ENCODE data around the gene CHTOP.
"Not testable (repeated sequence)": the region's sequence is repeated elsewhere in the genome, so short reads cannot be mapped to it uniquely, and the experiment has no call there.

Gene CHTOP

DNA sequence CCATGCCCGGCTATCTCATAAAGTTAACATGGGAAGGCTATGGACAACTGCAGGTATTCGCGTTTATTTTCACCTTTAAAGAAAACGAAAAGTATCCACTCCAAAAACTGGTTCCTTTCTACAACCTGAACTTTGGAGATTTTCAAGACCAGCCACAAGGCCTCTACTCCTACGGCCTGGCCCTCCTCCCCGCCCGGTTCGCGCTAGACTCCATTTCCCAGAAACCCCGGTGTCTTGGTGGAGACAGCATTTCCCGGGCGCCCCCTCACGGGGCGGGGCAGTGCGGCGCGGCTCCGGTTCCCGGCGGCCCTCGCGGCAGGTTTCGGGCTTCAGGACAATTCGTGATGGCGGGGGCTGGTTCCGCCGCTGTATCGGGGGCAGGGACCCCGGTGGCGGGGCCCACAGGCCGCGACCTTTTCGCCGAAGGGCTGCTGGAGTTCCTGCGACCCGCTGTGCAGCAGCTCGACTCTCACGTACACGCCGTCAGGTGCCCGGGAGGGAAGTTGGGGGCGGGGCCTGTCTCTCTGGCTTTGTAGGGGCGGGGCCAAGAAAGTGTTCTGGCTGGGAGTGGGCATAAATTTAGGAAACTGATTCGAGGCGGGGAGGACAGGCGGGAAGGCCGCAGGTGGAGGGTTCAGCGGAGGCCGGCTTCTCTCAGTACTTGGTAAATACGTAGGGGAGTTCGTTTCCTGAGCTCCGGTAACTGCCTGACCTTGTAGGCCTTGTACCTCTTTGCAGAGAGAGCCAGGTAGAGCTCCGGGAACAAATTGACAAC, 24.7 kb downstream of the CHTOP start, which contains the start of gene SNAPIN:
Gene SNAPIN, plus strand, starts transcription at position 304 of the 775 bp plus-strand sequence. Its CDS starts 41 bp downstream, at position 345.
- in situ Hi-C loops (cut with HindIII; ENCODE audit: low sequenced_read_pairs) = no loop called here

DNA sequence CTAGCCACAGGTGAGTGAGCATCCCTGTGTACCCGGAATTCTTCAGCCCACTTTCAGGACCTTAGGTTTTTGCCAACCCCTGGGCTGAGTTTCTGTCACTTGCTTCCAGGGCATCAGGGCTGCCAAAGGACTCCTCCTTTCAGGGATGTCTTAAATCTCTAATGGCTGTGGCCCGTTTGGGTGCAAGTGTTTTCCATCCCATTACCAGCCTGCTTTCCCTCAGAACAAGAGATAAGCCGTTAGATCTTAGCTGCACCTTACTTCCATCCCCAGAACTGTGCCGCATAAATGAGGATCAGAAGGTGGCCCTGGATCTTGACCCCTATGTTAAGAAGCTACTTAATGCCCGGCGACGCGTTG, 25.3 kb downstream of the CHTOP start:
- in situ Hi-C loops (cut with HindIII; ENCODE audit: low sequenced_read_pairs) = no loop called here

DNA sequence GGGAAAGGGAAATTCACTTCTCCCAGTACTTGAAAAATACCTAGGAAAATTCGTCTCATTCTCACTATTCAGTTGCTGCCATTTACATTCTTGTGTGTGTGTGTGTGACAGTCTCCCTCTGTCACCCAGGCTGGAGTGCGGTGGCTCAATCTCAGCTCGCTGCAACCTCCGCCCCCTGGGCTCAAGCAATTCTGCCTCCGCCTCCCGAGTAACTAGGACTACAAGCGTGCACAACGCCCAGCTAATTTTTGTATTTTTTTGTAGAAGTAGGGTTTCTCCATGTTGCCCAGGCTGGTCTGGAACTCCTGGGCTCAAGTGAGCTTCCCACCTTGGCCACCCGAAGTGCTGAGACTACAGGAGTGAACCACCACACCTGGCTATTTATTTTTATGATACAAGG, 25.8 kb downstream of the CHTOP start:
- in situ Hi-C loops (cut with HindIII; ENCODE audit: low sequenced_read_pairs) = no loop called here

DNA sequence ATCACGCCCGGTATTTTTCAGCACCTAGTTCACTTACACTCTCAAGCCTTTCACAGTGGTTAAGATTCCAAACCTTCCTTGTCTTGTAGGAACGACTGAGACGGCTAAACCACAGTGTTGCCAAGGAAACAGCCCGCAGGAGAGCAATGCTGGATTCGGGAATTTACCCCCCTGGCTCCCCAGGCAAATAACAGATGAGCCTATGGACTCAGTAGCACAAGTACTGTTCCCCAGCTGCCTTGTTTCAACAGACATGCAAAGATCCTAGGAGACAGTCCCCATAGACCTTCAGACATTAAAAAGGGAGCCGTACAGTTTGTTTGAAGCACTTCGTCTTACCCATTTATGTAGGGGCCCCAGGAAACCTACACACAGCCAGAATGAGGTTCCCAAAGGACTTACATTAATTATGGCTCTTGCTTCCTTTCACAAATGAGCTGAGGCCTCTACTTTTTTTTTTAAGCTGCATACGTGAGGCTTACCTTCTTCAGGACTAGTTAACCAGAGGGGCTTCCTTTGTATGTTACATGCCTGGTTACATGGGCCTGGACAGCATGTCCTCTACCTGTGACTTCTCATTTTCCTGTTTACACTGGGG, 27.3 kb downstream of the CHTOP start:
- in situ Hi-C loops (cut with HindIII; ENCODE audit: low sequenced_read_pairs) = no loop called here

DNA sequence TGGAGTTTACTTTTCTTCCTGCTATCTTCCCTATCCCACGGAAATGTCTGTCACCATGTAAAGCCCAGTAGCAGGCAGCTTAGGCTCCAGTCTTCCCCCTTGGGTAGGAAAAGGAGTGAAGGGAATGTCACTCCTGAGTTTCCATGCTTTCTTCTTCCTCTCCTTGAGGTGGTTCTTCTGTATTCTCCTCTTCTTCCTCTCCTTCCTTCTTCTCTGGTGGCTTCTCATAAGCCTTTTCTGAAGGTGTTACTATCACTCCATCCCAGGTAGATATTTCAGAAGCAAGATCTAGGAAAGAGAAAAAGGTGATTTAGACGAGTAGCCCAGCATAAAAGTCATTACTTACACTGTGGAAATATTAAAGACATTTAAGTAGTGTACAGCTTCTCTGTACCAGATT, 28.4 kb downstream of the CHTOP start:
- in situ Hi-C loops (cut with HindIII; ENCODE audit: low sequenced_read_pairs) = no loop called here

DNA sequence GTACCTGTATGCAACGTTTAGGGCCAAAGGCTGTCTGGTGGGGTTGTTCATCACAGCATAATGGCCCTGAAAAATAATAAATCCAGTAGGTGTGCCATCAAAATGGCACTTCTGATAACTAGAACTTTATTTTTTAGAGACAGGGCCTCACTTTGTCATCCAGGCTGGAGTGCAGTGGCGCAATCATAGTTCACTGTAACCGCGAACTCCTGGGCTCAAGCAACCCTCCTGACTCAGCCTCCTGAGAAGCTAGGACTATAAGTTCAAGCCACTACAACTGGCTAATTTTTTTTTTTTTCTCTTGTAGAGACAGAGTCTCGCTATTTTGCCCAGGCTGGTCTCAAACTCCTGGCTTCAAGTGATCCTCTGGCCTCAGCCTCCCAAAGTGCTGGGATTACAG, 29.3 kb downstream of the CHTOP start:
- in situ Hi-C loops (cut with HindIII; ENCODE audit: low sequenced_read_pairs) = no loop called here

DNA sequence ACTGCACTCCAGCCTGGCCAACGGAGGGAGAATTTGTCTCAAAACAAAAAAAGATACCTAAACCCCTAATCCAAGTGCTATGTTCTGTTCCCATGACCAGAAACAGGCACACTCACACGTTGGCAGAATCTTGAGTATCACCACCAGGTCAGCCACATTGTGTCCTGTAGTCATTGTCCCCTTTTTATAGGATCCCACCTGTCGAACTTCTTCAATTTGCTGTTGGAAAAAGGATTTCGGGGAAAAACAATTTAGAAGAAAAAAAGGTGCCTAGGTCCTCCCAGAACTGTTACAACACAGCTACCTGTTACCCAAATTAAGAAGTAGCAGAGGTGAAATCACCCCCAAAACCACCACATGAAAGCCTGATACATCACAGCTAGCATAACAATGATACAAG, 33.6 kb downstream of the CHTOP start:
- in situ Hi-C loops (cut with HindIII; ENCODE audit: low sequenced_read_pairs) = no loop called here

DNA sequence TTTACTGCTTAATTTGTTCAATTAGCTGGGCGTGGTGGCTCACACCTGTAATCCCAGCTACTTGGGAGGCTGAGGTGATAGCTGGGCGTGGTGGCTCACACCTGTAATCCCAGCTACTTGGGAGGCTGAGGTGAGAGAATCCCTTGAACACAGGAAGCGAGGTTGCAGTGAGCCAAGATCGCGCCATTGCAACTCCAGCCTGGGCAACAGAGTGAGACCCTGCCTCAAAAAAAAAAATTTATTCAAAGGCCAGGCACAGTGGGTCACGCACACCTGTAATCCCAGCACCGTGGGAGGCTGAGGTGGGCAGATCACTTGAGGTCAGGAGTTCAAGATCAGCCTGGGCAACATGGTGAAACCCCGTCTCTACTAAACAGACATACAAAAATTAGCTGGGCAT, 34.8 kb downstream of the CHTOP start:
- in situ Hi-C loops (cut with HindIII; ENCODE audit: low sequenced_read_pairs) = not testable (repeated sequence)

DNA sequence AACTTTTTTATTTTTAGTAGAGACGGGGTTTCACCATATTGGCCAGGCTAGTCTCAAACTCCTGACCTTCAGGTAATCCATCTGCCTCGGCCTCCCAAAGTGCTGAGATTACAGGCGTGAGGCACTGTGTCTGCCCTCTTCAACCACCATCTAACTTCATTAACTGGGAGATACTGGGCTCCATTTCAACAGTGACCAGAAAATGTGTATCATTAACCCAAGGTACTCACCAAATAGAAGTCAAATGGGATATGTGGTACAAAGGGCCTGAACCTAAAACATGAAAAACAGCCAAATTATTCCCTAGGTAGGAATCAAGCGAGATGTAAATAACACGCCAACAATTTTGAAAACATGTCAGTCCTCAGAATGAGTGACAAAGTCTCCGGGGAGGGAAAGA, 35.7 kb downstream of the CHTOP start:
- in situ Hi-C loops (cut with HindIII; ENCODE audit: low sequenced_read_pairs) = no loop called here

DNA sequence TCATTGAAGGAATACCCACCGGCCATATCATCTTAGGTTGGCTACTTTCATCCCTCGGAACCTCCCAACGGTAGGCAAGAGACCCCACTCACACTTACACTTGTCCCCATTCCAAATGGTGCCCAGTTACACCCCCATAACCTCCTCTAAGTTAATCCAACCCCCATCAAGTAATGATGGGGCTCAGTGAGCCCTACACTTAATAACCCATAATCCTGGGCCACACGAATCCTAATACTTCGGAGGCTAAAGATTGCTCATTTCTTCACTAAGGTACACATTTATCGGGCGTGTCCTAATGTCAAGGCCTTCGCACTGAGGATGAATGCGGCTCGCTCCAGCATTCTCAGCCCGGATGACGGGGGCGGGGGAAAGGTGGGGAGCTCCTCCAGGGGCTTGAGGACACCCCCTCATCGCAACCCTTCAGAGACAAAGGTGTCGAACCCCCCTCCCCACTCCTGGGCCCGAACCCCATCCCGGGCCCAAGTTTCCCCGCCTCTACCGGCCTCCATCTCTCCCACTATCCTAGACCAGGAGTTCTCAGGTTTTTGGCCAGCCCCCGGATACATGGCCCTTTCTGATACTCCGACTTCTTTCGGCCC, 36.5 kb downstream of the CHTOP start:
- in situ Hi-C loops (cut with HindIII; ENCODE audit: low sequenced_read_pairs) = no loop called here

DNA sequence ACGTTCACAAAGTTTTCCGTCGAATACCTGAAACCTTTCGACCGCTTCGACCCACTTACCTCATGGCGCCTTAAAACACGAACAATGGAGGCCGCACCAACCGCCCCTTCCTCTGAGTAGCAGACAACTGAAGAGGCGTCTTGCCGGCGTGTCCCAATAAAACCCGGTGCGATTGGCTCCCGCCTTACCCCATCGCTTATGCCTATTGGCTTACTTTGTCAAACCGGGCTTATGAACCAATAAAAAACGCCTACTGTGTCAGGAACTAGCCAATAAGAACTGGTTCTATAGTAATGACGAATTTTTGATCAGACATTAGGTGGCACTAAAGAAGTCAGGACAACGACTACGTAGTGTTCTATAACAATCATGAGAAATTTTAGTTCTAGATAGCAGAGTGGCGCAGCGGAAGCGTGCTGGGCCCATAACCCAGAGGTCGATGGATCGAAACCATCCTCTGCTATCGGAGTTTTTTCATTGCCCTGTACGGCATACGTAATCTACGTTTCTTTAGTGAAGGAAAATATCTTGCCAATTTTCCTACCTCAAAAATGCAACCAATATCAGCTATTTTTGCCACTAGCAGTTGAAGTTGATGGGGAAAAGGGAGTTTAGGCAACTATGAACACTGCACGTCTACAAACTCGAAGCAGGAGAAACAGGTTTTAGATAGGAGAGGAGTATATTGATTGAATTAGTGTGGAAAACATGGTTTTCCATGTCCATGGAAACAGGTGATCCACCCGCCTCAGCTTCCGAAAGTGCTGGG, 37.2 kb downstream of the CHTOP start, which contains the start of gene ILF2:
Gene ILF2, minus strand, starts transcription at position 135 of the 769 bp plus-strand sequence. Its CDS starts 71 bp downstream, at position 64.
- in situ Hi-C loops (cut with HindIII; ENCODE audit: low sequenced_read_pairs) = no loop called here

DNA sequence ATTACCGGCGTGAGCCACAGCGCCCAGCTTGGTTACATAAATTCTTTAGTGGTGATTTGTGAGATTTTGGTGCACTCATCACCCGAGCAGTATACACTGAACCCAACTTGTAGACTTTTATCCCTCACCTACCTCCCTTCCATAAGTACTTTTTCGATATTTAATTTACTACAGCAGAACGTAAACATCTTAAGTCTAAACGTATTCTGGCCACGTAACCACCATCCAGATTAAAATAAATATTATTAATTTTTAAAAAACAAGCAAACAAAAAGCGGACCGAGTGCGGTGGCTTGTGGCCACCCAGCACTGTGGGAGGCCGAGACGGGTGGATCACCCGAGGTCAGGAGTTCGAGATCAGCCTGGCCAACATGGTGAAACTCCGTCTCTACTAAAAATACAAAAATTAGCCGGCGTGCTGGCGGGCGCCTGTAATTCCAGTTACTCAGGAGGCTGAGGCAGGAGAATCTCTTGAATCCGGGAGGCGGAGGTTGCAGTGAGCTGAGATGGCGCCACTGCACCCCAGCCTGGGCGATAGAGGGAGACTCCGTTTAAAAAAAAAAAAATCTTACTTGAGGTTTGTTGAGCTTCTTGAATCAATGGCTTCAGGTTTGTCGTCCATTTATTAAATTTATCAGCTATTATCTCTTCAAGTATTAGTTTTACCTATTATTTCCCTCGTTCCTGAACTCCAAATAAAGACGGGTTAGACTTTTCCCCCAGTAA, 37.9 kb downstream of the CHTOP start:
- in situ Hi-C loops (cut with HindIII; ENCODE audit: low sequenced_read_pairs) = not testable (repeated sequence)

DNA sequence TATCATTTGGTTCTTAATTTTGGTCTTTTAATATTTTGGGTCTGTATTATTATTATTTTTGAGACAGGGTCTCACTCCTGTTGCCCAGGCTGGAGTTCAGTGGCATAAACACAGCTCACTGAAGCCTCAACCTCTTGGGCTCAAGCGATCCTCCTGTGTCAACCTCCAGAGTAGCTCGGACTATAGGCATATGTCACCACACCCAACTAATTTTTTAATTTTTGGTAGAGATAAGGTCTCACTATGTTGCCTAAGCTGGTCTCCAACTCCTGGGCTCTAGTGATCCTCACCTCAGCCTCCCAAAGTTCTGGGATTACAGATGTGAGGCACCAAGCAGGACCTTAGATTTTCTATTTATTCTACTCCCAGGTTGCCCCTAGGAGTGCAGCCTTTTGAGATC, 39.6 kb downstream of the CHTOP start:
- in situ Hi-C loops (cut with HindIII; ENCODE audit: low sequenced_read_pairs) = no loop called here

DNA sequence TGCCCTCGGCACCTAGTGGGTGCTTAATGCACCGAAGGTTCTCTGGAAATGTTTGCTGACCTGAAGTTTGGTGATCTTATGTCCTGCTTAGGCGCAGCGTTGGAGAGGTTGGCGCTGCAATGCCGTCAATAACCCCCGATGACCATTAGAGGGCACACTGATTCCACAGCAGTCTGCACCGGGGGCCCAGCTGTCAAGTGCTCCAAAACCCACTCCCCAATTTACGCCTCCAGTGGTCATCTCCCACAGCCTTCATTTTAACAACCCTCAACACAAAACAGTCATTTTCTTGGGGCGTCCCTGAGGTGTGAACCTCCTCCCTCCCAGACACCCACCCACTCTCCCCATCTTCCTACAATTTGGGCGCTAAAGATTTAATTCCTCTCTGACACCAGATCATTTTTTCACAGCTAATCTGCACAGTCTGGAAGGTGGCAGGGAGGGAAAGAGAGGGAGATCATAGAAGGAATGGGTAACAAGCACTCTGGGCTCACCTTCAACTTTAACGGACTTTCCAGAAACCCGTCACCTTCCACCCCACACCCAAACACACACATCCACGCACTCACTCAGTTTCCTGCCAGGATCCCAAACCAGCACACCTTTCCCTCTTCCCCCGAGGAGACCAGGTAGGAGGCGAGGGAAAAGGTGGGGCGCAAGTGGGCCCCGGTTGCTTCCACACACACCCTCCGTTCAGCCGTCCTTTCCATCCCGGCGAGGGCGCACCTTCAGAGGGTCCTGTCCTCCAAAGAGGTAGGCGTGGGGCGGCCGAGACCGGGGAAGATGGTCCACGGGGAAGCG, 44.1 kb downstream of the CHTOP start:
- in situ Hi-C loops (cut with HindIII; ENCODE audit: low sequenced_read_pairs) = no loop called here

DNA sequence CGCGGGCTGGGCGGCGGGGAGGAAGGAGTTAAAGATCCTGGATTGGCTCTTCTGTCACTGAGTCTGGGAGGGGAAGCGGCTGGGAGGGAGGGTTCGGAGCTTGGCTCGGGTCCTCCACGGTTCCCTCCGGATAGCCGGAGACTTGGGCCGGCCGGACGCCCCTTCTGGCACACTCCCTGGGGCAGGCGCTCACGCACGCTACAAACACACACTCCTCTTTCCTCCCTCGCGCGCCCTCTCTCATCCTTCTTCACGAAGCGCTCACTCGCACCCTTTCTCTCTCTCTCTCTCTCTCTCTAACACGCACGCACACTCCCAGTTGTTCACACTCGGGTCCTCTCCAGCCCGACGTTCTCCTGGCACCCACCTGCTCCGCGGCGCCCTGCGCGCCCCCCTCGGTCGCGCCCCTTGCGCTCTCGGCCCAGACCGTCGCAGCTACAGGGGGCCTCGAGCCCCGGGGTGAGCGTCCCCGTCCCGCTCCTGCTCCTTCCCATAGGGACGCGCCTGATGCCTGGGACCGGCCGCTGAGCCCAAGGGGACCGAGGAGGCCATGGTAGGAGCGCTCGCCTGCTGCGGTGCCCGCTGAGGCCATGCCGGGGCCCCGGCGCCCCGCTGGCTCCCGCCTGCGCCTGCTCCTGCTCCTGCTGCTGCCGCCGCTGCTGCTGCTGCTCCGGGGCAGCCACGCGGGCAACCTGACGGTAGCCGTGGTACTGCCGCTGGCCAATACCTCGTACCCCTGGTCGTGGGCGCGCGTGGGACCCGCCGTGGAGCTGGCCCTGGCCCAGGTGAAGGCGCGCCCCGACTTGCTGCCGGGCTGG, 44.9 kb downstream of the CHTOP start, which contains the start of gene NPR1:
Gene NPR1, plus strand, starts transcription at position 170 of the 818 bp plus-strand sequence. Its CDS starts 421 bp downstream, at position 591.
- in situ Hi-C loops (cut with HindIII; ENCODE audit: low sequenced_read_pairs) = no loop called here

DNA sequence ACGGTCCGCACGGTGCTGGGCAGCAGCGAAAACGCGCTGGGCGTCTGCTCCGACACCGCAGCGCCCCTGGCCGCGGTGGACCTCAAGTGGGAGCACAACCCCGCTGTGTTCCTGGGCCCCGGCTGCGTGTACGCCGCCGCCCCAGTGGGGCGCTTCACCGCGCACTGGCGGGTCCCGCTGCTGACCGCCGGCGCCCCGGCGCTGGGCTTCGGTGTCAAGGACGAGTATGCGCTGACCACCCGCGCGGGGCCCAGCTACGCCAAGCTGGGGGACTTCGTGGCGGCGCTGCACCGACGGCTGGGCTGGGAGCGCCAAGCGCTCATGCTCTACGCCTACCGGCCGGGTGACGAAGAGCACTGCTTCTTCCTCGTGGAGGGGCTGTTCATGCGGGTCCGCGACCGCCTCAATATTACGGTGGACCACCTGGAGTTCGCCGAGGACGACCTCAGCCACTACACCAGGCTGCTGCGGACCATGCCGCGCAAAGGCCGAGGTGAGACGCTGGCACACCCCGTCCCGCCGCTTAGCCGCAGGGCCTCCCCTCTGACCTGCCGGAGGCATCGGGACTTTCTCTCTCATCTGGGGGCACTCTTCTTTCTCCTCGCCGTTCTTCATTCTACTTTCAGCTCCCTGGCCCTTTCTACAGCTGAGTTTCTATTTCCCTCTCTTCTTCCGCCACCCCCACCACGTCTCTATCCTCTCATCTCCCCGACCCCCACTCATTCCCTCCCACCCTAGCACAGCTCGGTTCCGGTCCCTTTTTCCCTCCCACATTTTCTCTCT, 45.7 kb downstream of the CHTOP start:
- in situ Hi-C loops (cut with HindIII; ENCODE audit: low sequenced_read_pairs) = no loop called here

DNA sequence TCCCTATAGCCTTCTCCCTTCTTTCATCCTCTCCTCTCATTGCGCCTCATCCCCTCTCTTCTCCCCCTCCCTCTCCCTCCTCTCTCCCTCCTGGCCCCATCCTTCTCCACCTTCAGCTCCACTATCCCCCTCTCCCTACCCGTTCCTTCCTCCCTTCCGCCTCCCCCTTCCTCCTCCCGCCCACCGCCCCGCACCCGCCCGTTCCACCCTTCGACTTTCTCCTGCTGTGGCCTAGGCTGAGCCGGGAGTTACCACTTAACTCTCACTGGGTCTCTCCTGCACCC, 46.2 kb downstream of the CHTOP start:
- in situ Hi-C loops (cut with HindIII; ENCODE audit: low sequenced_read_pairs) = no loop called here

DNA sequence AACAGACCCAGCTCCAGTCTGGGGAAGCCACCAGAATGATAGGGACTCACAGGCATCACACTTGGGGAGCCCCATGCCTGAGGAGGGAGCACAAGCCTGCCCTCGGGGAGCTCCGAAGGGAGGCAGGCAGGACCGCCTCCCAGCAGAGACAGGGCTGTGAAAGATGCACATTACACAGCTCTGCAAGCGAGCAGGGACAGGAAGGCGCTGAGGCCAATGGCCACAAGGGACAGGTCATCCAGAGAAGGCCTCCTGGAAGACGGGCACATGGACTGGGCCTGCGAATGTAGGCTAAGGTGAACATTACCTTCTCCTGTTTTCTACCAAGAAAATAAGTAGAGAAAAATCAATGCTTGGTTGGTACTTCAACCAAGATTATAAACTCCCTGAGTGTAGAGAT, 48.9 kb downstream of the CHTOP start:
- in situ Hi-C loops (cut with HindIII; ENCODE audit: low sequenced_read_pairs) = no loop called here

Data from DLD1 (cell line).